Fibroblast of lung (primary cell): Measurements from ENCODE around the gene ZNF223. TPM values are rescaled to one million over a fixed set of nuclear protein-coding genes. Genes with fewer than 3 reads are reported as not detected.

Experiments used
- DNase-seq, 2 donors: peaks; one replicate each; pipeline versions ENCODE4 v3.0.0 to v3.0.0-alpha.2; 2010; ENCODE audit warnings: low read depth in 2 of 2
- H2AFZ ChIP-seq: 2 replicates; pipeline ENCODE4 v1.5.1; 2012; ENCODE audit warnings: low read length, control low read depth, inconsistent platforms
- H3K27ac ChIP-seq: 2 replicates; pipeline ENCODE4 v1.5.1; 2011; ENCODE audit warnings: low read length, control low read depth; ENCODE audit not compliant: insufficient read depth
- H3K27me3 ChIP-seq: 2 replicates; pipeline ENCODE4 v1.5.1; 2011; ENCODE audit warnings: mild to moderate bottlenecking, low read length; ENCODE audit not compliant: control insufficient read depth, insufficient read depth
- H3K36me3 ChIP-seq: 2 replicates; pipeline ENCODE4 v1.5.1; 2011; ENCODE audit warnings: low read length; ENCODE audit not compliant: control insufficient read depth, insufficient read depth
- H3K4me1 ChIP-seq: 2 replicates; pipeline ENCODE4 v1.5.1; 2011; ENCODE audit warnings: low read length; ENCODE audit not compliant: control insufficient read depth, insufficient read depth; ENCODE audit errors: extremely low read depth
- H3K4me2 ChIP-seq: 2 replicates; pipeline ENCODE4 v1.5.1; 2011; ENCODE audit warnings: low read length, control low read depth; ENCODE audit not compliant: insufficient read depth; ENCODE audit errors: extremely low read depth
- H3K4me3 ChIP-seq, 4 experiments: fragments of 200-600 bp in 1 of 4; sonication (generic) in 1 of 4; replicated peaks in 1 of 4; 2 replicates each; pipeline ENCODE4 v1.5.1; 2011 to 2016; ENCODE audit warnings: low read length in 4 of 4, low read depth in 3 of 4, mild to moderate bottlenecking in 3 of 4, control low read depth in 2 of 4, inconsistent platforms in 1 of 4, mixed read lengths in 1 of 4; ENCODE audit not compliant: insufficient read depth in 1 of 4; ENCODE audit errors: control extremely low read depth in 1 of 4
- H3K79me2 ChIP-seq: 2 replicates; pipeline ENCODE4 v1.5.1; 2012; ENCODE audit warnings: mild to moderate bottlenecking, low read length, inconsistent platforms; ENCODE audit not compliant: control insufficient read depth, insufficient read depth
- H3K9ac ChIP-seq: 2 replicates; pipeline ENCODE4 v1.5.1; 2011; ENCODE audit warnings: mild to moderate bottlenecking, low read length, control low read depth; ENCODE audit not compliant: insufficient read depth
- H3K9me3 ChIP-seq: 2 replicates; pipeline ENCODE4 v1.5.1; 2012; ENCODE audit warnings: low read depth, low read length; ENCODE audit not compliant: control insufficient read depth, insufficient read depth
- H4K20me1 ChIP-seq: 2 replicates; pipeline ENCODE4 v1.5.1; 2011; ENCODE audit warnings: low read length; ENCODE audit not compliant: control insufficient read depth, insufficient read depth; ENCODE audit errors: extremely low read depth
- EZH2 ChIP-seq: IDR thresholded peaks from 2 replicates; pipeline ENCODE4 v1.5.1; 2012; ENCODE audit warnings: low read length, control low read depth, mild to moderate bottlenecking; ENCODE audit errors: missing control alignments
- polyA plus RNA-seq, 2 donors: library from polyadenylated mRNA; depleted of rRNA in 1 of 2; stranded (reverse) in 1 of 2; unstranded in 1 of 2; fragments of >200 nt; gene quantifications; 2 replicates each; pipeline ENCODE4 v1.2.1, GENCODE V29; 2011 to 2012; ENCODE audit warnings: missing spikeins in 1 of 2
- total RNA-seq: library from RNA; depleted of rRNA; stranded (reverse); fragments of >200 nt; gene quantifications from 2 replicates; pipeline ENCODE4 v1.2.1, GENCODE V29; 2014
- TF ChIP-seq, protein P1 (sequence below), 2 donors: IDR thresholded peaks in 1 of 2; conservative IDR thresholded peaks in 1 of 2; 1 replicate in 1 of 2; 2 replicates in 1 of 2; pipeline ENCODE4 v1.5.1; 2011 to 2012; ENCODE audit warnings: low read length in 2 of 2, control low read depth in 1 of 2, inconsistent platforms in 1 of 2, low read depth in 1 of 2, mild to moderate bottlenecking in 1 of 2

The ZNF223 gene
- total and polyA plus RNA-seq, 2 donors (not counting 1 experiment from before 2014, with no cell fraction given) = 4.3 to 5.3 TPM

- Histone ChIP-seq H3K4me2 (no peak overlapping the region), H2AFZ (no peak overlapping the region), H3K9me3 (no peaks in the 10 kb centered on the region), H3K4me1 (no peaks in the 10 kb centered on the region), H3K36me3 (peaks cover 8% of the 10 kb centered on the region), H4K20me1 (no peaks in the 10 kb centered on the region), H3K79me2 (no peaks in the 10 kb centered on the region), H3K27me3 (no peaks in the 10 kb centered on the region), H3K27ac (no peak overlapping the region), H3K9ac (no peak overlapping the region), H3K4me3 (no peak overlapping the region)
- TF ChIP-seq, protein P1, sequence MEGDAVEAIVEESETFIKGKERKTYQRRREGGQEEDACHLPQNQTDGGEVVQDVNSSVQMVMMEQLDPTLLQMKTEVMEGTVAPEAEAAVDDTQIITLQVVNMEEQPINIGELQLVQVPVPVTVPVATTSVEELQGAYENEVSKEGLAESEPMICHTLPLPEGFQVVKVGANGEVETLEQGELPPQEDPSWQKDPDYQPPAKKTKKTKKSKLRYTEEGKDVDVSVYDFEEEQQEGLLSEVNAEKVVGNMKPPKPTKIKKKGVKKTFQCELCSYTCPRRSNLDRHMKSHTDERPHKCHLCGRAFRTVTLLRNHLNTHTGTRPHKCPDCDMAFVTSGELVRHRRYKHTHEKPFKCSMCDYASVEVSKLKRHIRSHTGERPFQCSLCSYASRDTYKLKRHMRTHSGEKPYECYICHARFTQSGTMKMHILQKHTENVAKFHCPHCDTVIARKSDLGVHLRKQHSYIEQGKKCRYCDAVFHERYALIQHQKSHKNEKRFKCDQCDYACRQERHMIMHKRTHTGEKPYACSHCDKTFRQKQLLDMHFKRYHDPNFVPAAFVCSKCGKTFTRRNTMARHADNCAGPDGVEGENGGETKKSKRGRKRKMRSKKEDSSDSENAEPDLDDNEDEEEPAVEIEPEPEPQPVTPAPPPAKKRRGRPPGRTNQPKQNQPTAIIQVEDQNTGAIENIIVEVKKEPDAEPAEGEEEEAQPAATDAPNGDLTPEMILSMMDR (conservative IDR thresholded peaks at IDR 0.05 in 1 of 2, IDR thresholded peaks at IDR 0.05 in 1 of 2; ENCODE audit: low read depth in 1 of 2, low read length in 2 of 2) = no peak
- TF ChIP-seq EZH2 = no peak
- peak in 1 of 2 donors; percentile 6 for DNase-seq
These were observed 19.7 kb upstream of the ZNF223 start for GRCh38 chr19:44032001-44032610.

GRCh38 chr19:44042147-44042546 is 9.7 kb upstream of the ZNF223 start:
- no peaks in the 10 kb centered on the region for H3K27me3 ChIP-seq
- H3K4me1 ChIP-seq = no peaks in the 10 kb centered on the region
- no peak overlapping the region for H3K4me2 ChIP-seq
- H3K9ac ChIP-seq = no peak overlapping the region
- no peaks in the 10 kb centered on the region for H3K36me3 ChIP-seq
- no peak overlapping the region for H2AFZ ChIP-seq
- no peaks in the 10 kb centered on the region for H3K9me3 ChIP-seq
- H3K79me2 ChIP-seq = no peaks in the 10 kb centered on the region
- no peak overlapping the region for H3K27ac ChIP-seq
- no peak overlapping the region for H3K4me3 ChIP-seq
- no peak for TF ChIP-seq EZH2
- TF ChIP-seq, protein P1 (conservative IDR thresholded peaks at IDR 0.05 in 1 of 2, IDR thresholded peaks at IDR 0.05 in 1 of 2; ENCODE audit: low read depth in 1 of 2, low read length in 2 of 2) = no peak
- no peaks in the 10 kb centered on the region for H4K20me1 ChIP-seq
- DNase-seq = no peak

DNA sequence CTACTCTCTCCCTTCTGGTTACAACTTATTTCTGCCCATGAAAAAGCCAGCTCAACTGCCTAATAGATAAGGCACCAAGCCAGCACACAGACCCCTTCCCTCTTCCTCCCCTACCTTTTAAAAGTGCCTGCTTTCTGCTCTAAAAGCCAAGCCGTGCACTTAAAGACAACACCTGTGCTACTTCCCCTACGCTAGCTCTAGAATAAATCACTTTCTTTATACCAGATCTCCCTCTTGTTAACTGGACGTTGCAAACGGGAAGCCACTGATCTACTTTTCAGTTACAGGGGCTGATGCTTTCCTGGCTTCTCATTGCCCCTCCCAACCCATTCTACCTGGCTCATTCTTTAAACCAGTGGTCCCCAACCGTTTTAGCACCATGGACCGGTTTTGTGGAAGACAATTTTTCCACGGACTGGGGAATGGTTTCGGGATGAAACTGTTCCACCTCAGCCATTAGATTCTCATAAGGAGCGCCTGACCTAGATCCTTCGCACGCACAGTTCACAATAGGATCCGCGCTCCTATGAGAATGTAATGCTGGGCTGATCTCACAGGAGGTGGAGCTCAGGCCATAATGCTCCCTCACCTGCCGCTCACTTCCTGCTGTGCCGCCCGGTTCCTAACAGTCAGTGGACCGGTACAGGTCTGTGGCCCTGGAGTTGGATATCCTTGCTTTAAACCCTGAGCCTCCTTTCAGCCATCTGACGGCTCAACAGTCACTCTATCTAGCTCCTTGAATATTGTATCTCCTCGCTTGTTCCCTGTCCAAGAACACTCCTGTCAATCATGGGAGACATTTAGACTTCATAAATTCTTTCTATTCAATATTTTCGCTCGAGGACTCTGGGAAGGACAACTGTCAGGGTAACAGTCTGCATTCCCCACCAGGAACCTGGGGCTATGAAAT is 841 bp upstream of the ZNF223 start:
- peak overlapping the region; percentile 96 for H2AFZ ChIP-seq
- H3K36me3 ChIP-seq = peaks cover 2% of the 10 kb centered on the region
- DNase-seq = peak in 1 of 2 donors; percentile 2
- H3K27ac ChIP-seq = no peak overlapping the region
- no peaks in the 10 kb centered on the region for H3K9me3 ChIP-seq
- TF ChIP-seq, protein P1 (conservative IDR thresholded peaks at IDR 0.05 in 1 of 2, IDR thresholded peaks at IDR 0.05 in 1 of 2; ENCODE audit: low read depth in 1 of 2, low read length in 2 of 2) = no peak
- no peak for TF ChIP-seq EZH2
- peak overlapping the region; percentile 65 to 94 (median 84) for H3K4me3 ChIP-seq
- no peaks in the 10 kb centered on the region for H3K79me2 ChIP-seq
- no peaks in the 10 kb centered on the region for H4K20me1 ChIP-seq
- no peak overlapping the region for H3K9ac ChIP-seq
- peak overlapping the region; percentile 95 for H3K4me2 ChIP-seq
- peaks cover 2% of the 10 kb centered on the region for H3K27me3 ChIP-seq
- H3K4me1 ChIP-seq = no peaks in the 10 kb centered on the region
